AG04450 (cell line): ENCODE data around the gene ADAM8. TPM values are rescaled to one million over a fixed set of nuclear protein-coding genes. Genes with fewer than 3 reads are reported as not detected.
"Not testable (repeated sequence)": the region's sequence is repeated elsewhere in the genome, so short reads cannot be mapped to it uniquely, and the experiment has no call there.

ENCODE experiments used
- CTCF ChIA-PET: fragments of 300-600, 350-600 bp; formaldehyde crosslinking; extraction: SDS; loops from one replicate; lab custom pipeline; 2022; ENCODE audit warnings: antibody characterized with exemption, inconsistent platforms; lab: Charles Lee
- POLR2A ChIA-PET: fragments of 350-600 bp; formaldehyde crosslinking; extraction: SDS; loops from one replicate; lab custom pipeline; 2021; ENCODE audit warnings: antibody characterized with exemption, inconsistent platforms; lab: Yijun Ruan, JAX
- DNase-seq: peaks from one replicate; pipeline ENCODE4 v3.0.0-alpha.2; 2011; ENCODE audit warnings: low read depth, low spot score
- H3K27ac ChIP-seq: one replicate; pipeline ENCODE4 v1.5.1; 2012; ENCODE audit warnings: low read depth, low read length, control low read depth
- H3K27me3 ChIP-seq: one replicate; pipeline ENCODE4 v1.6.0; 2012; ENCODE audit warnings: low read length; ENCODE audit not compliant: control insufficient read depth, insufficient read depth
- H3K4me3 ChIP-seq: 2 replicates; pipeline ENCODE4 v1.5.1; 2011; ENCODE audit warnings: mild to moderate bottlenecking, low read depth, low read length, control low read depth
- H3K9me3 ChIP-seq: 2 replicates; pipeline ENCODE4 v1.5.1; 2012; ENCODE audit warnings: low read length; ENCODE audit not compliant: control insufficient read depth, insufficient read depth
- CTCF ChIP-seq: IDR thresholded peaks from 2 replicates; pipeline ENCODE4 v1.5.1; 2011; ENCODE audit warnings: low read depth, low read length, control low read depth, inconsistent platforms
- polyA plus RNA-seq: library from polyadenylated mRNA; depleted of rRNA; stranded (reverse); fragments of >200 nt; gene quantifications from 2 replicates; pipeline ENCODE4 v1.2.3, GENCODE V29; 2011

The ADAM8 gene
- polyA plus RNA-seq, 1 experiment = 0.25 TPM

GRCh38 chr10:133236401-133237240, 40.0 kb downstream of the ADAM8 start:
- CTCF ChIA-PET = no interaction called here

GRCh38 chr10:133235932-133236331, 40.7 kb downstream of the ADAM8 start:
- H3K9me3 ChIP-seq = peaks cover 3% of the 10 kb centered on the region; the same call in 1 of the 2 replicates
- H3K27ac ChIP-seq = no peak overlapping the region
- no peak for DNase-seq
- H3K27me3 ChIP-seq = peaks cover 75% of the 10 kb centered on the region
- ChIA-PET CTCF (no interaction called here), POLR2A (no interaction called here)
- no peak overlapping the region for H3K4me3 ChIP-seq
- no peak for TF ChIP-seq CTCF

More at GRCh38 chr10:133236401-133237240, 40.0 kb downstream of the ADAM8 start:
- Histone ChIP-seq H3K27me3 (peaks cover 75% of the 10 kb centered on the region), H3K4me3 (no peak overlapping the region), H3K27ac (no peak overlapping the region), H3K9me3 (peaks cover 3% of the 10 kb centered on the region; the same call in 1 of the 2 replicates)
- POLR2A ChIA-PET = no interaction called here
- no peak for TF ChIP-seq CTCF
- DNase-seq = no peak

- ChIA-PET POLR2A (no interaction called here), CTCF (no interaction called here)
- no peak for TF ChIP-seq CTCF
- Histone ChIP-seq H3K9me3 (peaks cover 3% of the 10 kb centered on the region; the same call in 1 of the 2 replicates), H3K27me3 (peaks cover 73% of the 10 kb centered on the region), H3K27ac (no peak overlapping the region), H3K4me3 (no peak overlapping the region)
- DNase-seq = no peak
Observed at GRCh38 chr10:133235265-133235855, 41.3 kb downstream of the ADAM8 start.

- H3K4me3 ChIP-seq, DNase-seq, H3K9me3 ChIP-seq, POLR2A ChIA-PET, H3K27ac ChIP-seq, CTCF ChIA-PET: not testable (repeated sequence)
- H3K27me3 ChIP-seq = peaks cover 71% of the 10 kb centered on the region
Observed at GRCh38 chr10:133234796-133235195, 41.9 kb downstream of the ADAM8 start.

GRCh38 chr10:133231946-133232574, 44.6 kb downstream of the ADAM8 start:
- no peak for TF ChIP-seq CTCF
- POLR2A ChIA-PET = no interaction called here
- CTCF ChIA-PET = no interaction called here
- Histone ChIP-seq H3K4me3 (no peak overlapping the region), H3K27ac (no peak overlapping the region), H3K9me3 (peaks cover 3% of the 10 kb centered on the region; the same call in 1 of the 2 replicates), H3K27me3 (peaks cover 63% of the 10 kb centered on the region)
- no peak for DNase-seq
